Neural cell (in vitro differentiated cells): ENCODE data around the gene HK2.

Experiments
- CTCF ChIP-seq: fragments of 450-650 bp; IDR thresholded peaks from 2 replicates; pipeline ENCODE4 v1.5.1; 2014; ENCODE audit warnings: antibody characterized with exemption, mild to moderate bottlenecking, moderate library complexity; ENCODE audit not compliant: poor library complexity, severe bottlenecking
- EZH2 ChIP-seq: fragments of 200-600, 300-800 bp; shearing (Covaris generic), sonication (generic); IDR thresholded peaks from 2 replicates; pipeline ENCODE4 v1.6.1; 2014; ENCODE audit warnings: antibody characterized with exemption, low read length, borderline replicate concordance, mild to moderate bottlenecking; ENCODE audit not compliant: insufficient read depth, poor library complexity, severe bottlenecking
- POLR2AphosphoS5 ChIP-seq: IDR thresholded peaks from 2 replicates; pipeline ENCODE4 v1.6.1; 2012
- REST ChIP-seq: IDR thresholded peaks from 2 replicates; pipeline ENCODE4 v1.6.1; 2012; ENCODE audit warnings: borderline replicate concordance
- TAF1 ChIP-seq: IDR thresholded peaks from 2 replicates; pipeline ENCODE4 v1.6.1; 2012; ENCODE audit warnings: low read depth

GRCh38 chr2:74831693-74832530 lies 2.0 kb upstream of the HK2 start:
- TF ChIP-seq EZH2 (no peak), CTCF (no peak), REST (no peak), POLR2AphosphoS5 (no peak), TAF1 (no peak)
